ENCODE data around the gene SLC16A13. TPM values are rescaled to one million over a fixed set of nuclear protein-coding genes. Genes with fewer than 3 reads are reported as not detected.

SLC16A13 gene
- total RNA-seq, 2 donors from 2014 or later, result 5.0 to 10.5 TPM

DNA sequence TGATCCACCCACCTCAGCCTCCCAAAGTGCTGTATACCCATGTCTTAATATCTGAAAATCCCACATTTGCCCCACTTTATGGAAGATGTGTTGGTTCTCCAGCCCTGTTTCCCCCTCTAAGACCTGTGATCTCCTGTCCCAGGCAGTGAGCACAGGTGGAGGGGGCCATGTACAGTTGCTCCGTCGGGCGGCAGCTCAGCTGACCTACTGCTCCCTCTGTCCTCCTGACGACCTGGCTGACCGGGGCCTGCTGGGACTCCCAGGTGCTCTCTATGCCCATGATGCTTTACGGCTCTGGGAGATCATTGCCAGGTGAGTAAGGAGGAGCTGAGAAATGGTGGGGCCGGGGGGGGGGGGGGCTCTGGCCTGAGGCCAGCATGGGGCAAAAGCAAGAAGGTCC, 30.1 kb upstream of the SLC16A13 start:
- no peak for DNase-seq (ENCODE audit: low spot score in 2 of 2)
- Mint-ChIP-seq H3K27ac (no peak overlapping the region), H3K9me3 (no peaks in the 10 kb centered on the region), H3K36me3 (peaks cover 0 to 12% of the 10 kb centered on the region in 2 donors)
- no peak for ATAC-seq

DNA sequence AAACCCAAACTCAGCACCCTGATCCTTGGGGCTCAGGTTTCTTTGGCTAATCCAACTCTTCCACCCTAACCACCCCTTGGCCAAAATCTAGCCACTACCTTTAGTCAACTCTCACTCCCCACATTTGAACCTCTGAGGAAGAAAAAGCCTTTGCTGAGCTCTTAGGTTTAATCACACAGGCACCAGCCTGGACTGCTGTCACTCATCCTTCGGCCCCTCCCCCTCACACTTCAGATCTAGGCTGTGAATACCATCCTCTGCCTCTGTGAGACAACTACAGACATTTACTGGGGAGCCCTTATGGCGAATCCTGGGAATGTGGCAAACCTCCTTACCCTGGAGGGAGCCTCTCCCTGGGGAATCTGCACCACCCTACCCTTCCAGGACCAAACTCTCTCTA, 28.7 kb upstream of the SLC16A13 start:
- DNase-seq (ENCODE audit: low spot score in 2 of 2), result no peak
- no peak for ATAC-seq
- peaks cover 5 to 14% of the 10 kb centered on the region in 2 donors for H3K36me3 Mint-ChIP-seq
- H3K27ac Mint-ChIP-seq, result peak overlapping the region; percentile 8 to 52
- H3K9me3 Mint-ChIP-seq, result no peaks in the 10 kb centered on the region

DNA sequence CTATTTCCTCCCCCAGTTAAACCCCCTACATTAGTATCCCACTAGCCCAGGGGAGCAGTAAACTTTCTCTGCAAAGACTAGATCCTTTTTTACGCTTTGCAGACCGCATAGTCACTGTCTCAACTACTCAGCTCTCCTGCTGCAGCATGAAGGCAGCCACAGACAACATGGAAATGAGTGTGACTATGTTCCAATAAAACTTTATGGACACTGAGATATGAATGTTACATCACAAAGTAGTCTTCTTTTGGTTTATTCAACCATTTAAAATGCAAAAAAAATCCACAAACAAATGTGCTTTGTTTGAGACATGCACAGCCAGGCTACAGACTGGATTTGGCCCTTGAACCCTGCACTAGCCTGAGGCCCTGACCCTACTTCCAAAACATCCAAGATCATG, 25.3 kb upstream of the SLC16A13 start:
- no peak for ATAC-seq
- peaks cover 25 to 35% of the 10 kb centered on the region in 2 donors for H3K36me3 Mint-ChIP-seq

DNA sequence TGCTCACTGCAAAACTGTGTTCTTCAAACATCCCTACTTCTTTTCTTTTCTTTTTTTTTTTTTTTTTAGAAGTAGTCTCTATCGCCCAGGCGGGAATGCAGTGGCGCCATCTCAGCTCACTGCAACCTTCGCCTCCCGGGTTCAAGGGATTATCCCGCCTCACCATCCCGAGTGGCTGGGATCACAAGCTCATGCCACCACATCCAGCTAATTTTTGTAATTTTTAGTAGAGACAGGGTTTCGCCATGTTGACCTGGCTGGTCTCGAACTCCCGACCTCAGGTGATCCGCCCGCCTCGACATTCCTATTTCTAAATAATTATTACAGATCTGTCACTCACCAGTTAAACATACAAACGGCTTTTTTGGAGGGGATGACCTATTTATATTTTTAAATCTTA, 24.4 kb upstream of the SLC16A13 start:
- DNase-seq (ENCODE audit: low spot score in 2 of 2) (no peak), ATAC-seq (no peak)
- Mint-ChIP-seq H3K36me3 (peaks cover 25 to 35% of the 10 kb centered on the region in 2 donors), H3K9me3 (no peaks in the 10 kb centered on the region), H3K27ac (peak overlapping the region; percentile 97 to 98)

More for the DNA sequence above, 25.3 kb upstream of the SLC16A13 start:
- H3K27ac Mint-ChIP-seq, result peak overlapping the region in 1 of 2 donors; percentile 30
- H3K9me3 Mint-ChIP-seq, result no peaks in the 10 kb centered on the region
- DNase-seq (ENCODE audit: low spot score in 2 of 2), result no peak

DNA sequence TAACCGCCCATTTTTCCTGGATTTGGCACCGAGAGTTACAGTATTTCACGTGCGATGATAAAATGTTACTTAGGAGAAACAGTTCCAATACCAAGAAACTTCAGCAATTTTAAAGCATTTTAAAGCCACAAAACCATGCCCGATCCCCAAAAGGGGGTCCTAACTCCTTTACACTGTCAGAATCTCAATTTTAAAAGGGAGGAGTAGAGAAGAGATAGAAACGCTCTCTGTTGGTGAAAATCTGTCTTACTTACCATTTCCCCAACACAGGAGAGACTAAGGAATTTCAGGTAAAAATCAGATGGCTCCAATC, 23.9 kb upstream of the SLC16A13 start:
- Mint-ChIP-seq H3K9me3 (no peaks in the 10 kb centered on the region), H3K36me3 (peaks cover 25 to 35% of the 10 kb centered on the region in 2 donors), H3K27ac (peak overlapping the region; percentile 97 to 98)
- DNase-seq (ENCODE audit: low spot score in 2 of 2), result no peak
- no peak for ATAC-seq

DNA sequence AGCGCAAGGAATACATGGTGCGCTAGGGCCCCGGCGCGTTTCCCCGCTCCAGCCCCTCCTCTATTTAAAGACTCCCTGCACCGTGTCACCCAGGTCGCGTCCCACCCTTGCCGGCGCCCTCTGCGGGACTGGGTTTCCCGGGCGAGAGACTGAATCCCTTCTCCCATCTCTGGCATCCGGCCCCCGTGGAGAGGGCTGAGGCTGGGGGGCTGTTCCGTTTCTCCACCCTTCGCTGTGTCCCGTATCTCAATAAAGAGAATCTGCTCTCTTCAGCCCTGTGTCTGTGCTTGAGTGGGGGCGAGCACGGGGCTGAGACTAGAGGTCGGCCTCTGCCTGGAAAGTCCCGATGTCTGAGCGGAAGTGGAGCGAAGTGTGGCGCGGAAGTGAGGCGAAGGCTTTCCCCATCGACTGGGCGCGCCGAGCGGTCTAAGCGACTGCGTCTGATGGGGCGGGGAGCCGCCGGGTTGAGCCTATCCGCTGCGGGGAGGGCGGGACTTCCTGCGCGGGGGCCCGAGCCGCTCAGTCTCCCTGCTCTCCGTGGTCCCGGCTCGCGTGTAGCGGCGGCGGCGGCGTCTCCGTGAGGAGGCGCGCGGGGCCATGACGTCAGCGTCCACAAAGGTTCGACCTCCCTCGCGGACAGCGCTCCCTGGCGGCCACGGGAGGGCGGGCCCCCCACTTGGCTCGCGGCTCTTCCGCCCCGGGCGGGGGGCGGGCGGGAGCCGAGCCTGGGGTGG, 21.4 kb upstream of the SLC16A13 start:
- DNase-seq (ENCODE audit: low spot score in 2 of 2) (peak; percentile 96), ATAC-seq (peak; percentile 84 to 91)
- Mint-ChIP-seq H3K9me3 (no peaks in the 10 kb centered on the region), H3K36me3 (peaks cover 32 to 40% of the 10 kb centered on the region in 2 donors), H3K27ac (peak overlapping the region; percentile 97 to 98)

DNA sequence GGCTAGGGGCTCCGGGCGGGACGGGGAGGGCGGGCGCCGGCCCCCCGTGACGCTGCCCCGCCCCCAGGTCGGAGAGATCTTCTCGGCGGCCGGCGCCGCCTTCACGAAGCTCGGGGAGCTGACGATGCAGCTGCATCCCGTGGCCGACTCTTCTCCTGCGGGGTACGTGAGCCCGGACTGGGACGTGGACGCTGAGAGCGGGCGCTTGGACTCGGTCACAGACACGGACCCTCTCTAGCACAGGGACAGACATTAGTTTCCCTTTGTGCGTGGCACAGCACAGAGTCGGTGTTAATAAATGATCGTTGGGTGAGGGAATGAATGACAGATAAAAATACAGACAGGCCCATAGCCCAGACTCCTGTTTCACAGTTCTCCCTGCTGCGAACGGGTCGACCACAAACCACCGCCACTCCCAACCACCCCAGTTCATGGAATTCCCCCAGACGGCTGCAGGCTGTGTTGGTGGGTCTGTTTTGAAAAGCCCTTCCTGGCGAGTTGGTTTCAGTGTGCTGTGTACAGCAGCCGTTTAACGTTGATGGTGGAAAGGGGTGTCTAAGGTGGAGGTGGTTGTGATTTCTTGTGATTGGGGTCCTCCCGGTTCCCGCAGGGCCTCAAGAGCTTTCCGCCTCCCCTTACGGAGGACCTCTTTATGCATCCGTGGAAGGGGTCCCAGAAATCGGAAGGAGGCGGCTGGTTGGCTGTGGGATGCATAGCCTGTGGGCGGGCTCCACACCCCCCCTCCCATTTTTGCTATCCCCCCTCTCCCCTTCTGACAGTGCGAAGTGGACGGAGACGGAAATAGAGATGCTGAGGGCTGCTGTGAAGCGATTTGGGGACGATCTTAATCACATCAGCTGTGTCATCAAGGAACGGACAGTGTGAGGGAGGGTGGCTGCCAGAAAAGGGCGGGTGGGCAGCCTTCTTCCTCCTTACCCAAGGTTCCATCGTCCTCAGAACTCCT, 20.5 kb upstream of the SLC16A13 start:
- Mint-ChIP-seq H3K36me3 (peaks cover 32 to 35% of the 10 kb centered on the region in 2 donors), H3K27ac (peak overlapping the region; percentile 96 to 97), H3K9me3 (no peaks in the 10 kb centered on the region)
- peak; percentile 16 to 57 for ATAC-seq
- peak; percentile 61 to 90 for DNase-seq (ENCODE audit: low spot score in 2 of 2)

DNA sequence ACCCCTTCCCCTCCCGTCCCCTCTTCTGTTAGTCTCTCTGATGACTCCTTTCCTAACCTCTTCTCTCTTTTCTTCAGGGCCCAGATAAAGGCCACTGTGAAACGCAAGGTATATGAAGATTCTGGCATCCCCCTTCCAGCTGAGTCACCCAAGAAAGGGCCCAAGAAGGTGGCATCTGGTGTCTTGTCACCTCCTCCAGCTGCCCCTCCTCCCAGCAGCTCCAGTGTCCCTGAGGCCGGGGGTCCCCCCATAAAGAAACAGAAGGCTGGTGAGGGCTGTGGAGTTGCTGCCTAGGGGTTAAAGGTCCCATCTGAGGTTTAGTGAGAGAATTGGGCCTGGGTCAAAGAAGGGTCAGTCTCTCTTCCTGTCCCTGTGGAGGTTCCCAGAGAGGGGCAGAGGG, 19.4 kb upstream of the SLC16A13 start:
- Mint-ChIP-seq H3K9me3 (no peaks in the 10 kb centered on the region), H3K27ac (peak overlapping the region; percentile 93 to 97), H3K36me3 (peaks cover 32 to 35% of the 10 kb centered on the region in 2 donors)
- no peak for DNase-seq (ENCODE audit: low spot score in 2 of 2)
- ATAC-seq, result no peak

DNA sequence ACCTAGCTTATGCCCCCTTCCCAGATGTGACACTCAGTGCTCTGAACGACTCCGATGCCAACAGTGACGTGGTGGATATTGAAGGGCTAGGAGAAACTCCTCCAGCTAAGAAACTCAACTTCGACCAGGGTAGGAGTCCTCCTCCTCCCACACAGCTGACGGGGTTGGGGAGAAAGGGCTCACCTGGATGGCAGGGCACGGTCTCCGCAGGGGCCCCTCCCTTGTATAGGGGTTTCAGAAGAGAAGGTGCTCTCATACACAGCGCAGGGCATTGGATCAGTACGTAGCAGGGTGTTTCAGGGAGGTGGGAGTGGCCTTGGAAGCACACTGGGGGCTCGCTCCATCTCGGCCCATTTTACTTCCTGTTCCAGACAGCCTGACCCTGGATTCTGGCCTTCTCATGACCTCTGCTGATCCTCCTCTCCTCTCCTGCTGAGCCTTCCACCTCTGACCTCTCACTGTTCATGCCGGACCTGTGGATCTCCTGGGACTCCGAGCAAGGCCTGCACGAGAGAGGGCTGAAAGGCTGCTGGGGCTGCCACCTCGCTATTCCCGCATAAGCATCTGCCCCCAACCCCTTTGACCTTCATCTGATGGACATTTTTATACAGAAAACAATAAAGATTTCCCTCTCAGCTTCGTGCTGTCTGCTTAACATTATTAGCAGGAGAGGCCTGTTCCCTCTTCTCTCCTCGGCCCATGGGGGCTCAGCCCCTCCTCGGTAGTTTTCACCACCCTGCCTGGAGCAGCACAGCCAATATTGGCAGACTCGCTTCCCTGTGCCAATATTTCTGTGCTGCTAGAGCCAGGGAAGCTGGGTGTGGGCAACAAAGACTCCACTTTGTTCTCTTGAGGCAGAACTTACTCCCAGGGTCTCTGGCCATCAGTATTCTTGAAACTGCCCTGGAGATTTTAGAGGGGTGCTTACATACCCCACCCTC, 18.7 kb upstream of the SLC16A13 start:
- H3K27ac Mint-ChIP-seq, result peak overlapping the region; percentile 9 to 97
- H3K36me3 Mint-ChIP-seq, result peaks cover 27 to 28% of the 10 kb centered on the region in 2 donors
- DNase-seq (ENCODE audit: low spot score in 2 of 2) (no peak), ATAC-seq (no peak)
- H3K9me3 Mint-ChIP-seq, result no peaks in the 10 kb centered on the region

DNA sequence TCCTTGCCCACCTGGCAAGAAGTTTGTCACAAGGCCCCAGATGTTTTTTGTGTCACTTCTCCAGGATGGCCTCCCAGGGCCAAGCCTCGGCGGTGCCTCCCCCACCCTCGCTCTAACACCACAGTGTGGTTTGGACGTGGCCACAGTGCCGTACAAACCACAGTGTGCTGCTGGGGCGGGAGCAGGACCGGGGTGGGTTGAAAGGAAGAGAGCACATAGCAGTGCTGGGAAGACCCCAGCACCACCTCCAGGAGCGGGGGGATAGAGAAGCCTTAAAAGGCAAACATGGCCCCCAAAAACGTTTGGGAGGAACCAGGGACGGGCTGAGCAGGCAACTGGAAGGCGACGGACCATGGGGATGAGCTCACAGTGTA, 18.0 kb upstream of the SLC16A13 start:
- DNase-seq (ENCODE audit: low spot score in 2 of 2) (no peak), ATAC-seq (no peak)
- Mint-ChIP-seq H3K9me3 (no peaks in the 10 kb centered on the region), H3K27ac (peak overlapping the region; percentile 9 to 49), H3K36me3 (peaks cover 25% of the 10 kb centered on the region in 2 donors)

DNA sequence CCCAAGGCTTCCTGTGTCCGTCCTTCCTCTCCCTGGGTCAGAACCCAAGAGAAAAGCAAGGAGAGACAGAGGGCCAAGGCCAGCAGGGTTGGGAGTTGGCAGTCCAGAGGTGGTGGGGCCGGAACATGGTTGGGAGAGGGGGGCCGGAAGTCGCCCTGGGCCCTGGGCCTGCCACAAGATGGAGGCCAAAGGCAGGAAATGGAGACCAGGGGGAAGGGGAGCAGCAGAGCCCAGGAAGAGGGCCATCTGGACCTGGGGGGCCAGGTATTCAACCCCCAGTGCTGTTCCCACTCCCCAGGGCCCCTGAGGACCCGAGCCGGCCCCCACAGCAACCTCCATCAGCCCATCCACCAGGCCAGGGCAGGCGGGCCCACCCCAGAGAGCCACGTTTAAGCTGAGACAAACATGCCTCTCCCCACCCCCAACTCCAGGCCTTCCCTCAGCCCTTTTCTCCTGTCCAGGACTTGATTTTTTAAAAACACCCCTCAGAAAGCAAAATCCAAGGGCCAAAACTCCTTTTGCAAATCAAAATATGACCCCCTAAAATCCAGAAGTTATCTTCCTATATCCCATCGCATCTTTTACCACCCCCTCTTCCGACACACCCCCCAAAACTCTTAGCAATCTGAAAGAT, 17.4 kb upstream of the SLC16A13 start:
- no peak for ATAC-seq
- H3K9me3 Mint-ChIP-seq, result no peaks in the 10 kb centered on the region
- peaks cover 19 to 25% of the 10 kb centered on the region in 2 donors for H3K36me3 Mint-ChIP-seq
- no peak for DNase-seq (ENCODE audit: low spot score in 2 of 2)
- H3K27ac Mint-ChIP-seq, result no peak overlapping the region

DNA sequence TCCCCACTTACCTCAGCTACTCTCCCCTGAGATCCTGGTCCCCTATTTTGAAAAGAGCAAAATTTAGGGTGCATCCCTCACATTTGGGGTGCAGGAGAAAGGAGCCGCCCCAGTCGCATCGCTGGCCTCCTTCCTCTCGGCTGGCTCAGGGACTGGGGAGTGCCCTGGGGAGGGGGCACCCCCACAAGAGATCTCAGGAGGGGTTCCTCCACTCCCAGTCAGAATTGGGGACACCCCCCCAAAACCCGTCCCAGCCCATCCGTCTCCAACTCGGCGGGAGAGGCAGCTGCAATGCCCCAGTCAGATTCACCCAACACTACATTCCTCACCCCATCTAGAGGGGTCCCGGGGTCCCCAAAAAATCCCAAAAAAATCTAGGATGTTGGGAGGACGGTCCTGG, 16.4 kb upstream of the SLC16A13 start:
- peak overlapping the region in 1 of 2 donors; percentile 22 for H3K27ac Mint-ChIP-seq
- no peaks in the 10 kb centered on the region for H3K9me3 Mint-ChIP-seq
- no peak for ATAC-seq
- peaks cover 9 to 17% of the 10 kb centered on the region in 2 donors for H3K36me3 Mint-ChIP-seq
- DNase-seq (ENCODE audit: low spot score in 2 of 2), result no peak

DNA sequence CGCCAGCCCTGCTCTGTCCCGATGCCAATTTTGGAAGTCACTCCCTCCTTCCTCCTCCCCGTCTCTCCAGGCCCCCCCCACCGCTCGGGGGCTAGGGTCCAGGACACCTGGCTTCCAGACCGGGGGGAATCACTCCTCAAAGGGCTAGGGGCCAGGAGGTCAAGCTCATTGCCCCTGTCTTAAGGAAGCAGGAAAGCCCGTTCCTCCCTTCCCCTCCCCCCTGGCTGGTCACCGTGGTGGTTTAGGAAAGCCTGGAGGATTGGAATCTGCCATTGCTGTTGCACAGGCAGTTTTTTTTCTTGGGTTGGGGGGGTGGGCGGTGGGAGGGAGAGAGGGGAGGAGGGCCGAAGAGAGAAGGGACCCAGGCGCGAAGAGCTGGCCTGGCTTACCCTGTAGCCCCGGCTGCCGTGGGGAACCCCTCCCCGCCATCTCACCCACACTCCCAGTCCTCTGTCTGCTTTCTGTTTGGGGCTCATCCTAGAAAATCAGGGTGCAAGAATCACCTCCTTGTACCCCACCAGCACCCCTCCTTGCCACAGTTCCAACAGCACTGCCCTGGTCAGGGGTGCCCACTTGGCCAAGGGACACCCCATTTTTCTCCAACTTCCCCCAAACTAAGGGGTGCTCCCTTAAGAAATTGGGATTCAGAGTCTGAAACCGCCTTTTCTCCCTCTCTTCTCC, 15.8 kb upstream of the SLC16A13 start:
- ATAC-seq, result no peak
- no peaks in the 10 kb centered on the region for H3K9me3 Mint-ChIP-seq
- H3K27ac Mint-ChIP-seq, result no peak overlapping the region
- peaks cover 7 to 15% of the 10 kb centered on the region in 2 donors for H3K36me3 Mint-ChIP-seq
- no peak for DNase-seq (ENCODE audit: low spot score in 2 of 2)

DNA sequence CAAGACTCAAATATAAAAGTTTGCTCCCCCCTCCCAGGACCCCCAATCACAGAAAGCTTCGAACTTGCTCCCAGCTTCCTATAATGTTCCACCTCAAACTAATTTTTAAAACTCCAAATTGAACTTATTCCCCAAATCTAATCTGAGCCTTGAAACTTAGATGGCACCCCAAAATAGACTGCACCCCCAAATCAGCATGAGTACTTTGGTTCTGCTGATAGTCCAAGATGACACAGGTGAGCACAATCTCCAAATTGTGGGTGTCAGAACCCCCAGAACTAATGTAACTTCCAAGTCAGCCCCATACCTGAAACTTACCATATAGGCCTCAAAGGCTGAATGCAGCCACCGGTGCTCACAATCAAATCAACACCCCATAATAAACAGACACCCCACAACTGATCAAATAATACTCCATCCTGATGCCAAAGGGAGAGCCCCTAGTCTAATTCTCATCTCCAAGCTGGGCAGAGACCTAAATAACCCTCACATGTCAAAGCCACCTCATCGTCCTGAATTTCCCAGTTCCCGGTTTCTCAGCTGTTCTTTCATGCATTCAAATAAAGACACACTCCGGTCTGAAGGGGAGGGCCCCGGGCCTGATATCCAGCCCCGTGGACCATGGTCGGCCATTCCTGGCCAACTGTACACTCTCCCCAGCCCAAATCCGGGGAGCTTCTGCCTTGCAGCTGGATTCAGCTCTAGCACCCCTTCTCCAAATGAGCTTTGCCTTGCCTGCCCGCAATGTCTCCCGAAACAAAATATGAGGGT, 14.7 kb upstream of the SLC16A13 start:
- H3K27ac Mint-ChIP-seq, result peak overlapping the region in 1 of 2 donors; percentile 53
- no peak for ATAC-seq
- H3K36me3 Mint-ChIP-seq, result peaks cover 7 to 15% of the 10 kb centered on the region in 2 donors
- H3K9me3 Mint-ChIP-seq, result no peaks in the 10 kb centered on the region
- DNase-seq (ENCODE audit: low spot score in 2 of 2), result no peak
